D721Med (cell line): Measurements from ENCODE around the gene WFDC2.
"Not testable (repeated sequence)": the region's sequence is repeated elsewhere in the genome, so short reads cannot be mapped to it uniquely, and the experiment has no call there.

ENCODE experiments used
- DNase-seq: peaks from one replicate; pipeline ENCODE4 v3.0.0; 2011; ENCODE audit warnings: low spot score; ENCODE audit not compliant: insufficient read length
- FAIRE-seq: peaks from 2 replicates; lab custom pipeline; 2011; peaks lifted over from hg19 to GRCh38; lab: Jason Lieb, UNC
- CTCF ChIP-seq: IDR thresholded peaks from 2 replicates; pipeline ENCODE4 v1.5.1; 2012; ENCODE audit warnings: mild to moderate bottlenecking, control low read depth; ENCODE audit not compliant: insufficient read depth; ENCODE audit errors: missing control alignments

The WFDC2 gene

GRCh38 chr20:45470937-45471336 lies 1.4 kb downstream of the WFDC2 start:
- DNase-seq (no peak), FAIRE-seq (no peak)
- no peak for TF ChIP-seq CTCF

GRCh38 chr20:45472286-45472685 lies 2.7 kb downstream of the WFDC2 start:
- DNase-seq, FAIRE-seq: not testable (repeated sequence)

- not testable (repeated sequence) for DNase-seq, FAIRE-seq
Observed at GRCh38 chr20:45477530-45478148, 8.1 kb downstream of the WFDC2 start.

GRCh38 chr20:45479822-45480221 lies 10.3 kb downstream of the WFDC2 start:
- FAIRE-seq (no peak), DNase-seq (no peak)
- TF ChIP-seq CTCF: no peak

- FAIRE-seq (no peak), DNase-seq (no peak)
- TF ChIP-seq CTCF: no peak
Observed at GRCh38 chr20:45484676-45485075, 15.1 kb downstream of the WFDC2 start.

- DNase-seq (no peak), FAIRE-seq (no peak)
Observed at GRCh38 chr20:45485388-45485787, 15.8 kb downstream of the WFDC2 start.

GRCh38 chr20:45487231-45487635 lies 17.7 kb downstream of the WFDC2 start:
- FAIRE-seq (no peak), DNase-seq (no peak)

More at GRCh38 chr20:45485388-45485787, 15.8 kb downstream of the WFDC2 start:
- TF ChIP-seq CTCF: no peak

More at GRCh38 chr20:45487231-45487635, 17.7 kb downstream of the WFDC2 start:
- no peak for TF ChIP-seq CTCF
